Activated CD4-positive, alpha-beta T cell treated with anti-CD3 and anti-CD28 coated beads, Interleukin-2, Interleukin-4, amounts not matched to agents 100 ng/mL and 50 ng/mL, durations not matched to agents 16 hours and 8 hours (primary cell): Measurements from ENCODE around the gene ACSL3.

ENCODE experiments used
- DNase-seq: peaks from one replicate; pipeline ENCODE4 v3.0.0-alpha.2; 2020; ENCODE audit warnings: low spot score

Gene ACSL3

GRCh38 chr2:222879604-222879933, 18.7 kb downstream of the ACSL3 start:
- no peak for DNase-seq

DNA sequence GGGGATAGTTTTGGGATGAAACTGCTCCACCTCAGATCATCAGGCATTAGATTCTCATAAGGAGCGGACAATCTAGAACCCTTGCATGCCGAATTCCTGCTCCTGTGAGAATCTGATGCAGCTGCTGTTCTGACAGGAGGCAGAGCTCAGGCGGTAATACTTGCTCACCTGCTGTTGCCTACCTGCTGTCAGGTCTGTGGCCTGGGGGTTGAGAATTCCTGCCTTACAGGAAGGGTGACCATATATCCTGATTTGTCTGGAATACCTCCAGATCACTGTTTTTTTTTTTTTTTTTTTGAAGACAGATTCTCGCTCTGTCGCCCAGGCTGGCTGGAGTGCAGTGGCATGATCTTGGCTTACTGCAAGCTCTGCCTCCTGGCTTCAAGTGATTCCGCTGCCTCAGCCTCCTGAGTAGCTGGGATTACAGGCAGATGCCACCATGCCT, 21.7 kb downstream of the ACSL3 start:
- DNase-seq: no peak

DNA sequence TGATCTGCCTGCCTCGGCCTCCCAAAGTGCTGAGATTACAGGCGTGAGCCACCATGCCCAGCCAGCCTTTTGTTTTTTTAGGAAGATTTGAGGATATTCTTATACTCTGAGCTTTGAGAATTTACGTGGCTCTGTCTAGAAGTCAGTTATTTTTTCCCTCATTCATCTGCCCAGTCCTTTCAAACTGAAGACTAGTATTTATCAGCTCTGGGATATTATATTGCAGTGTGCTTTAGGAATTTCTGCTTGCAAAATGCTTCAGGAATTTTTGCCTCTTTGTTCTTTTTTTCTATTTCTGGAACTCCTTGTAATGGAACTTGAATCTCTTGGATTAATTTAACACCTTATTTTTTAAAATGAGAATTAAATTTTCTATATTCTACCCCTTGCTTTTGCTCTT, 22.6 kb downstream of the ACSL3 start:
- DNase-seq: no peak

DNA sequence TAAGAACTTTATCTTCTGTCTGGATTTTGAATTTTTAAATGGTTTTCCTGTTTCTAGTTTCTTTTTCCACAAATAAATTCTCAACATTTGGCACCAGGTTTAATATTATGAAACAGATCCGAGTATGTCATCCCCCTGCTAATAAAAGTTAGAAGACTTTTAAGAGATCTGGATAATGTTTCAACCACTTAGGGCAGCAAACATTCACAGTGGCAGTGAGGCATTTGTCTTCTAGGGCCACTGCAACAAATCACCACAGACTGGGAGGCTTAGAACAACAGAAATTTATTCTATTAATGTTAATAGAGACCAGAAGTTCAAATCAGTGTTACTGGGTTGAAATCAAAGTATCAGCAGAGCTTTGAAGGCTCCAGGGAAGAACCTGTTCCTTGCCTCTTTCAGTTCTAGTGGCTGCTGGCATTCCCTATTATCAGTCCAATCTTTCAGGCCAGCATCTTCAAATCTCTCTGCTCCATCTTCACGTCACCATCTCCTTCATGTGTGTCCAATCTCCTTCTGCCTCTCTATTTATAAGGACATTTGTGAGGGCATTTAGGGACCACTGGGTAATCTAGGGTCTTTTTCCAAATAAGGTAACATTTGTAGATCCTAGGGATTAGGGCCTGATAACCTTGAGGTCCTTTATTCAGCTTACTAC, 23.4 kb downstream of the ACSL3 start:
- DNase-seq: no peak

DNA sequence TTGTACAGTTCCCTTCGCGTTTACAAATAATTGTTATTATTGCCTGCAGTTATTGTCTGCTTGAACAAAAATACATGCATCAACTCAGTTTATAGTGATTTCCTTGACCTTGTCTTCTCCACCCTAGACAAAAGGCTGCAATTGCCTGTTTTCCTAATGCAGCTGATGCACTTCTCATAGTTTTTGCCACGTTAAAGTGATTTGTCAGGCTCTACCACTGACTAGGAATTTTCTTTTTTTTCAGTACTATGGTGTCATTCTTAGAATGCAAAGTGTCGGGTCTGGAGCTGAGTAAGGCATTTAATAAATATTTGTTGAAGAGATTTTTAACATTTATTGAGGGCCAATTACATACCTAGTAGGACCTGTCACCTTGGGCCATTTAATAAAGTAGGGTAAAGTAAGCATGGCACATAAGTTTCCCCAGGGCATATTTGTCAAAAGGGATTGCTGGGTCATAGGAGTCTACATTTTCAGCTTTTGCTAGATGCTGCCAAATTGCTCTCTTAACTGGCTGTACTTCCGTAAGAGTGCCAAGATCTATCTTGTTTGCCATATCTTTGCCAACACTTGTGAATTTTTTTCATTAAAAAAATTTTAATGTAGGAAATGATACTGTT, 24.1 kb downstream of the ACSL3 start:
- DNase-seq: no peak

DNA sequence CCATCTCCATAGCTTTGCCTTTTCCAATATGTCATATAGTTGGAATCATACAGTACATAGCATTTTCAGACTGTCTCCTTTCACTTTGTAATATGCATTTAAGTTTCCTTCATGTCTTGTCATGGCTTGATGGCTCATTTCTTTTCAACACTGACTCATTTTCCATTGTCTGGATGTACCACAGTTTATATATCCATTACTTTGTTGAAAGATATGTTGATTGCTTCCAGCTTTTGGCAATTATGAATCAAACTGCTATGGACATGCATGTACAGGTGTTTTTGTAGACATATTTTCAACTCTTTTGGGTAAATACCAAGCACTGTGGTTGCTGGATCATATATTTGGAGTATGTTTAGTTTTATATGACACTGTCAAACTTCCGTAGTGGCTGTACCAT, 26.3 kb downstream of the ACSL3 start:
- no peak for DNase-seq

- DNase-seq: no peak
Observed at GRCh38 chr2:222888716-222889115, 27.9 kb downstream of the ACSL3 start.

DNA sequence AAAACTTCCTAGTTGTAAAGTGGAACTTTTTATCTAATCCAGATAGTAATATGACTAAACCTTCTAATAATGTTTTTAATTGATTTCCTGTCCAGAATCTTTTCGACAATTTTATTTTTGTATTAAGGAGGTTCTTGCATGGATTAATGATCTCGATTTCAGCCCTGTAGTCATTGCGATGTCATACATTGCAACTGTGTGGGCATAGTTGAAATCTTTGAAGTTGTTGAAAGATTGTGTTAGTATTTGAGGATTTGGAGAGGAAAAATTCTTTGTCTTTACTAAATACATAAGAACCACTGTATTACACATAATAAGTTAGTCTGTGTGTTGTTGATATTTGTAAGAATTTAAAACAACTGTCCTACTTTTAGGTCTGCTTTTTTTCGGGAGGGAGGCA, 31.1 kb downstream of the ACSL3 start:
- no peak for DNase-seq

DNA sequence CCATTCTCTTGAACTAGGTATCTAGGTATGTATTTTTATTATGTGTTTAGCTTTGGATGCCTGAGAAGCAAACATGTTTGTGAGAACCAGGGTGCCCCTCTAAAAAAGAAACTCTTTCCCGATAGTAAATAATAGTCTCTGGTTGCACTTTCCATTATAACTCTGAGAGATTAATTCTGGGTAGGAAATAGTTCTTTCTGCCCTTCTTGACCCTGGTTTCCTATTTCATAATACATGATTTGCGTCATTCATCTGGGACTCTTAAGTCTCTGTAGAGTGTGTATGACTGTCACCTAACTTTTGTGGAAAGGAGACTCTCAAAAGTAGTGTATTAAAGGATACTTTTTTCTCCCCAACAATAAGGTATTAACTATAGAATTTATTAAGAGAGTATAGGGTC, 31.5 kb downstream of the ACSL3 start:
- no peak for DNase-seq

GRCh38 chr2:222892761-222893160, 31.9 kb downstream of the ACSL3 start:
- DNase-seq: no peak

DNA sequence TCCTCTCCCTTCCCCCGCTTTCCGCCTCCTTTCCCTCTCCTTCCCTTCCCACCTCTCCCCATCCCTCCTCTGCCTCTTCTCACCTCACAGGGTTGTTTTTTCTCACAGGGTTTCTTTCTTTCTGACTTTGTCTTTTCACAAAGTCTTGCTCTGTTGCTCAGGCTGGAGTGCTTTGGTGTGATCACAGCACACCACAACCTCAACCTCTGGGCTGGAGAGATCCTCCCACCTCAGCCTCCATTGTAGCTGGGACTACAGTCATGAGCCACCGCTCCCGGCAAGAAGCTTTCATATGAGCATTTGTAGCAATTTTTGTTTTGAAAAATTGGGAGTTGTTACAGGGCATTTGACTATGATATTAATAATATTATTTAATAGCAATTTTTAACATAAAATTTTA, 32.9 kb downstream of the ACSL3 start:
- no peak for DNase-seq

DNA sequence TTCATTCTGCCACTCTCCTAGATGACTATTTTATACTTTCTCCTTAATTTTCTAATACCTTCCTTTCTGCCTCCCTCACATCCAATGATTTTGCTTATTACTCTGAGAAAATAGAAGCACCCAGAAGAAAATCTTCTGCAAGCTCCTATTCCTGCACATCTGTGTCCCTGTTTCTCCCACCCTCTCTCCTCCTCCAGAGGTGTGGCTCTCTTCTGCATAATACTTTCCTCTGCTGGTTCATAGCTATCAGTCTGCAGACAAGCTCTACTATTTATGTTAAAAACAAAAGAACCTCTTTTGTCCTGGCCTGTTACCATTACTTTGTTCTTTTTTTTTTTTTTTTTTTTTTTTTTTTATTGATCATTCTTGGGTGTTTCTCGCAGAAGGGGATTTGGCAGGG, 34.3 kb downstream of the ACSL3 start:
- no peak for DNase-seq

GRCh38 chr2:222897898-222898297, 37.1 kb downstream of the ACSL3 start:
- no peak for DNase-seq

- no peak for DNase-seq
Observed at GRCh38 chr2:222899413-222900181, 38.8 kb downstream of the ACSL3 start.

- DNase-seq: no peak
Observed at GRCh38 chr2:222900354-222900753, 39.5 kb downstream of the ACSL3 start.

DNA sequence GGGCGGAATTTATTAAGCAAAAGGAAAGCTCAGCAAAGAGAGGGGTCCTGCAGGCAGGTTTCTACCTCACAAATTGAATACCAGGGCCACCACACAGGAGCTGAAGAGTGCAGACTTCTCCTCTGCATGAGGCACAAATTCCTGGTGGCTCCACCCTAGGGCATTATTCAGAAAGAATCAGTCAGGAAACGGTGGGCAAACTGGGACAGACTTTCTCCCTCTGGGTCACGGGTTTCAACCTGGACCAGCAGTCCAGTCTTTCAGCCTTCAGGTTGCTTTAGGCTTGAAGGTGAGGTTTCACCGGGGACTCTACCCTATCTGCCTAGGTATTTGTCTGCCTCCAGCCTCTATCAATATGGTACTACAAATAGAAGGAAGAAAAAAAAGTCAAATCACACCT, 41.8 kb downstream of the ACSL3 start:
- no peak for DNase-seq

GRCh38 chr2:222903234-222904220, 42.7 kb downstream of the ACSL3 start:
- peak; percentile 44 for DNase-seq

GRCh38 chr2:222904557-222905258, 43.9 kb downstream of the ACSL3 start:
- no peak for DNase-seq

- DNase-seq: no peak
Observed at GRCh38 chr2:222907048-222907447, 46.2 kb downstream of the ACSL3 start.

GRCh38 chr2:222907790-222908441, 47.1 kb downstream of the ACSL3 start:
- no peak for DNase-seq

DNA sequence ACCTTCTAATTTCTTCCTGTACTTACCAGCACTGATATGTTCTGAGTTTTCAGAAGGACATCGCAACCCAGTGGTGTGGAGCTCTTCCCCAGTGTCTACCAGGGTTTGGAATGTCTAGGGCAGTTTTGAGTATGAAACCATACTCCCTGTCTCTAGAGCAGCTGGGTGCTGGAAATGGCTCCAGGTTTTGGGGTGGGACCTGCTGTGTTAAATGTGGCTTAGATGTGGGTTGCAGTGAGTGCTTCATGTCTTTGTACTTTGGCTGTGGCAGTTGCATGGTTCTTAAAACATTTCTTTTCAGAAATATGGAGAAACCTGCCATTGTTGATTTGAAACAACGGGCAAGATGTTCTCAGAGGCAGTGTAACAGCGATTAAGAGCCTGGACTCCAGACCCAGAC, 48.5 kb downstream of the ACSL3 start:
- DNase-seq: no peak
